ENCODE data around the gene CD2AP. TPM values are rescaled to one million over a fixed set of nuclear protein-coding genes. Genes with fewer than 3 reads are reported as not detected.
"Not testable (repeated sequence)": the region's sequence is repeated elsewhere in the genome, so short reads cannot be mapped to it uniquely, and the experiment has no call there.

CD2AP gene, protein sequence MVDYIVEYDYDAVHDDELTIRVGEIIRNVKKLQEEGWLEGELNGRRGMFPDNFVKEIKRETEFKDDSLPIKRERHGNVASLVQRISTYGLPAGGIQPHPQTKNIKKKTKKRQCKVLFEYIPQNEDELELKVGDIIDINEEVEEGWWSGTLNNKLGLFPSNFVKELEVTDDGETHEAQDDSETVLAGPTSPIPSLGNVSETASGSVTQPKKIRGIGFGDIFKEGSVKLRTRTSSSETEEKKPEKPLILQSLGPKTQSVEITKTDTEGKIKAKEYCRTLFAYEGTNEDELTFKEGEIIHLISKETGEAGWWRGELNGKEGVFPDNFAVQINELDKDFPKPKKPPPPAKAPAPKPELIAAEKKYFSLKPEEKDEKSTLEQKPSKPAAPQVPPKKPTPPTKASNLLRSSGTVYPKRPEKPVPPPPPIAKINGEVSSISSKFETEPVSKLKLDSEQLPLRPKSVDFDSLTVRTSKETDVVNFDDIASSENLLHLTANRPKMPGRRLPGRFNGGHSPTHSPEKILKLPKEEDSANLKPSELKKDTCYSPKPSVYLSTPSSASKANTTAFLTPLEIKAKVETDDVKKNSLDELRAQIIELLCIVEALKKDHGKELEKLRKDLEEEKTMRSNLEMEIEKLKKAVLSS
- 10.0 TPM for total RNA-seq
- long read RNA-seq, full-length matches to known transcripts = 5 of 7 reads
- long read RNA-seq, partial matches to known transcripts = 1 of 7 reads
- long read RNA-seq, other reads (novel, unspliced or antisense) = 1 of 7 reads

DNA sequence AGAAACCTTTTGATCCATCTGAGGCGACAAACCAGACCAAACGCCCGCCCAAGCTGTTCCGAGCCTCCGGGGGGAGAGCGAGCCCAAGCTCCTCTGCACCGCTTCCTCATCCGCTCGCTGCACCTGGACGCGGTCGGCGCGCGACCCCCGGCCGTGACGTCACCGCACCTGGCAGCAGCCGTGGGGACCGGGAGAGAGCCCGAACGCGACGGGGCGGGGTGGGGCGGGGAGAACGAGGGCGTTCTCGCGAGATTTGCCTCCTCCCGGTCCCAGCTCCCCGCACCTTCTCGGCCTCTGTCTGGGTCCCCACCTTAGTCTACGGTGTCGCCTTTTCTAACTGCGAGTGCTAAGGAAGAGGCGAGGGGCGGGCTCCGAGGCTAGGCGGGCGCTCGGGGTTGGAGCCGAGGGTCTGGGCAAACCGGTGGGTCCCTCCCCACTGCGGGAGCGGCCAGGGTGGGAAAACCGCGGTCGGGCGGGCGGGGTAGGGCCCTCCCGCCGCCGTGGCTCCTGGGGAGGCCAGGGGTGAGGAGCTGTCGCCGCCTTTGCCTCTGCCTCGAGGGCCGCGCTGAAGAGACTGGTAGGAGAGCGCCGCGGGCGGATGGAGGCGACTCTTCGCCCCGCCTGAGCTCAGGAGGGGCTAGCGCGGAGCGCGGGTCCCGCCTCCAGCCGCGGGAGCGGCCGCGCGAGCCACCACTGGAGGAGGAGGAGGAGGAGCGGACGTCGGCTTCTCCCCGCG, at the start of gene CD2AP:
Gene CD2AP (plus strand): TSS at position 293 of the 736 bp plus-strand sequence. CDS start 456 bp downstream, outside the sequence.
- intact Hi-C loops (cut with DNase I) = loop anchor here (2.0 to 5.0 kb wide), 4 partner anchors 21 to 125 kb away; no protein-coding TSS in a partner anchor

DNA sequence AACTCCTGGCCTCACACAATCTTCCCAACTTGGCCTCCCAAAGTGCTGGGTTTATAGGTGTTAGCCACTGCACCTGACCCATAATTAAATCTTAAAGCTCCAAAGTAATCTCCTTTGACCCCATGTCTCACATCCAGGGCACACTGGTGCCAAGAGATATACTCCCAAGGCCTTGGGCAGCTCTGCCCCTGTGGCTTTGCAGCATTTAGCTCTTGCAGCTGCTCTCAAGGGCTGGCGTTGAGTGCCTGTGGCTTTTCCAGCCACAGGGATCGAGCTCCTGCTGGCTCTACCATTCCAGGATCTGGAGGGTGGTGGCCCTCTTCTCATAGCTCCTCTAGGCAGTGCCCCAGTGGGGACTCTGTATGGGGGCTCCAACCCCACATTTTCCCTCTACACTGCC, 49.3 kb upstream of the CD2AP start:
- ATAC-seq = no peak
- intact Hi-C loops (cut with DNase I) = no loop called here

More for the DNA sequence above, at the start of gene CD2AP:
- peak; percentile 97 for ATAC-seq
- DNase-seq (ENCODE audit: missing footprints) = peak; percentile 91

DNA sequence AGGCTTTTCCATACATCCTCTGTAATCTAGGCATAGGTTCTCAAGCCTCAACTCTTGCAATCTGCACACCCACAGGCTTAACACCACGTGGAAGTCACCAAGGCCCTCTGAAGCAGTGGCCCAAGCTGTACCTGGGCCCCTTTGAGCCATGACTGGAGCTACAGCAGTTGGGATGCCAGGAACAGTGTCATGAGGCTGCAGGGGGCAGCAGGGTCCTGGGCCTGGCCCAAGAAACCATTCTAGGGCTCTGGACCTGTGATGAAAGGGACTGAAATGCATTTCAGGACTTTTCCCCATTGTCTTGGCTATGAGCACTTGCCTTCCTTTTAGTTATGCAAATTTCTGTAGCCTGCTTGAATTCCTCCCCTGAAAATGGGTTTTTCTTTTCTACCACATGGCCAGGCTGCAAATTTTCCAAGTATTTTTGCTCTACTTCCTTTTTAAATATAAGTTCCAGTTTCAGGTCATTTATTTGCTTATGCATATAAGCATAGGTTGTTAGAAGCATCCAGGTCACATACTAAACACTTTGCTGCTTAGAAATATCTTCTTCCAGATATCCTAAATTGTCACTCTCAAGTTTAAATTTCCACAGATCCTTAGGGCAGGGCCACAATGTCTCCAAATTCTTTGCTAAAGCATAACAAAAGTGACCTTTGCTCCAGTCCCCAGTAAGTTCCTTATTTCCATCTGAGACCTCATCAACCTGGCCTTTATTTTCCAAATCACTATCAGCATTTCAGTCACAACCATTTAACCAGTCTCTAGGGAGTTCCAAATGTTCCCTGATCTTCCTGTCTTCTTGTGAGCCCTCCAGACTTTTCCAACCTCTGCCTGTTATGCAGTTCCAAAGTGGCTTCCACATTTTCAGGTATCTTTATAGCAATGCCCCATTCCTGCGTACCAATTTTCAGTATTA, 48.6 kb upstream of the CD2AP start:
- DNase-seq (ENCODE audit: missing footprints) = no peak
- intact Hi-C loops (cut with DNase I) = no loop called here

More for the DNA sequence above, 49.3 kb upstream of the CD2AP start:
- no peak for DNase-seq (ENCODE audit: missing footprints)

DNA sequence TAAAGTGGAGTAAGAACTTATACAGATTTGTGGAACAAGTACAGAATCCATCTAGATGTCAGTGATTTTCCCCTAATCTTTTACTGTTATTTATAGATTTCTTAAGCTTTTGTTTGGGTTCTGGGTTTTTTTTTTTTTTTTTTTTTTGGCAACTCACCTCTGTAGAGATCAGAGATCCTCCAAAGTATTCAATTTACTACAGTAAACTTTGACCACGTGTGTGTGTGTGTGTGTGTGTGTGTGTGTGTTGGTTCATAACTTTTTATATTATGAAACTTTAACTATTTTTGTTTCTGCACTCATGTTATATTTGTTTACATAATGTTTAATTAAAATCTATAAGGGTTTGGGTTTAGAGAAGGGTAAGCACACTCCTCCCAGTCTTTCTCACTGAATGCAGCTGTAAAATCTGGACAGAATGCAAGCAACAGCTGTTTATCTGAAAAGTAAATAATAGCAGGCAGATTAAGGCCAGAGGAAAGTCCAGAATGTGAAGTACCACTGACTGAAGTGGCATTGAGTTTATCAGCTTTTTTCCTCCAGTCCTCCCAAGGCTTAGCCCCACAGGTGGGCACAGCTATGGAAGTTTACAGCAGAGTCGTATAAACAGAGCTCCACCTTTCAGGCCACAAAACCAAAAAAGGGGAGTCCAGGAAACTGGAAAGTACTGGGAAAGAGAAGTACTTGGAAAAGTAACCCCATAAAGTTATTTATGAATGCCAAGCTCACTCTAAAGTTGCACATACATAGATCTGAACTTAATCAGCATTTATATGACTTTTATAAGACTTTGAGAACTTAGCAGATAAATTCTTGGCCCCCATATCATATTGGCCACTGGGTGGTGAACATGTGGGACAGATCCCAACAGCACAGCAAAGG, 43.0 kb upstream of the CD2AP start:
- ATAC-seq (no peak), DNase-seq (ENCODE audit: missing footprints) (no peak)
- intact Hi-C loops (cut with DNase I) = no loop called here

More for the DNA sequence above, 48.6 kb upstream of the CD2AP start:
- ATAC-seq = no peak

DNA sequence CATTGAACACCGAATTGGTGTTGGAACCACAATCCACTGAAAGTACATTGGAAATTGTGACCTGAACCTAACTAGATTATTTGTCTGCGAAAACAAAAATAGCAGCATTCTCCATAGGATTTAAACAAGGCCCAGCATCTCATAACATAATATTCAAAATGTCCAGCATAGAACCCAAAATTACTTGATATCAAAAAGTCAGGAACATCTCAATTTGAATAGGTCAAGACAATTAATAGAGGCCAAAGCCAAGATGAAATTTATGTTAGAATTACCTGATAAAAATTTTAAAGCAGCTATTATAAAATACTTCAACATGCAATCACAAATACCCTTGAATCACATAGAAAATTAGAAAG, 42.4 kb upstream of the CD2AP start:
- no peak for ATAC-seq
- DNase-seq (ENCODE audit: missing footprints) = no peak
- intact Hi-C loops (cut with DNase I) = no loop called here

DNA sequence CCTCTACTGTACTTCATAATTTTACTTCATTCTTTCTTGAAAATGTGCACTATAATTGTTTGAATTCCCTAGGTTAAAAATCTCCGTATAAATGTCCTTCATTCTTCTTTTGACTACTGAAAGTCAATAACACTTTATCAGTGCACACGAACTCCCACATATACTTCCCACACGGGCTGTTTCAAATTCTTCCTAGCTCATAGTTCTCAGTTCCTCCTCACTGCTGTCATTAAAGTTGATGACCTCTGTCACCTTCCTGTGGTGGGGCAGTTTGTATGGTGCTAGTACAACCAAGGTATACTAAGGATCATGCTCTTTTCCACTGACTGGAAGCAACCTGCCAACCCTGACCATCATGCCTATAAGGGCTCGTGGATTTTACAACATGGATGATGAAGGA, 40.0 kb upstream of the CD2AP start:
- intact Hi-C loops (cut with DNase I) = no loop called here
- DNase-seq (ENCODE audit: missing footprints) (no peak), ATAC-seq (no peak)

DNA sequence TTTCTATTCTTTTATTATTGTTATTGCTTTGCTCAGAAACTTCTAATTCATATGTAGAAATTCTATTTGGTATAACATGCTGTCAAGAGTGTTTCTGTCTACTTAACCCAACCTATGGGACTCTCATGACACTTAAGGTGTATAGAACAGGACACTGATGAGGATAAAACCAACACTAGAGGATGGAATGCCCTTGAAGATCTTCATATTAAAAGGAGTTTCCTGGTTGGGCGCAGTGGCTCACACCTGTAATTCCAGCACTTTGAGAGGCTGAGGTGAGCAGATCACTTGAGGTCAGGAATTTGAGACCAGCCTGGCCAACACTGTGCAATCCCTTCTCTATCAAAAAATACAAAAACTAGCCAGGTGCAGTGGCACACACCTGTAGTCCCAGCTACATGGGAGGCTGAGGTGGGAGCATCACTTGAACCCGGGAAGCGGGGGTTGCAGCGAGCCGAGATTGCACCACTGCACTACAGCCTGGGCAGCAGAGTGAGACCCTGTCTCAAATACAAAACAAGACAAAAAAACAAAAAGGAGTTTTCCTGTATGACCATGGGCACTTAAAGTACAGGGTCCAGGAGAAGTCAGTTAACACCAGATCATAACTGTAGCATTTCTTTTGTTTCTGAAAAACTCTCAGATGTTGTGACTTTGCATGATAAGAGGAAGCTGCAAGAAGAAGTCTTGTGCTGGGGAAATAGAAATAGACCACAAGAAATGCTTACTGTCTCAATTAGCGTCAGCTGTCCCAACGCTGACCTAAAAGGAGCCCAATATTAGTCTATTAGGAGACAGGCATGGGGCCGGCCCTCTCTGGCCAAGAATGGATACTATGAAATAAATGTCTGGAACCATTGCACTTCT, 38.9 kb upstream of the CD2AP start:
- ATAC-seq (peak; percentile 67), DNase-seq (ENCODE audit: missing footprints) (peak; percentile 75)
- intact Hi-C loops (cut with DNase I) = no loop called here

DNA sequence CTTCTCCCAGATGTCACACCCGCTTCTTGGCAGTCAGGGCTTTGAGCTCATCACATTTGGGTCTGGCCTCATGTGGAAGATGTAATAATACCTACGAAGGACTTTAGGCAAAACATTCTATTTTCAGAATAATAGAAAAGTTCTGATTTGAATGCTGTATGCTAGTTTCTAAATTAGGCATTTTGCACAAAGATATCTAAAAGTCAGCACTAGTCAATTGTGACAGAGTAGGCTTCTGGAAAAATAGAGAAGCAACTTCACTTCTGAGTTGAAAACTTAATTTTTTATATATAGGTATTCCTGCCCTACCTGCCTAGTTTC, 38.3 kb upstream of the CD2AP start:
- intact Hi-C loops (cut with DNase I) = no loop called here
- DNase-seq (ENCODE audit: missing footprints) = no peak
- no peak for ATAC-seq

DNA sequence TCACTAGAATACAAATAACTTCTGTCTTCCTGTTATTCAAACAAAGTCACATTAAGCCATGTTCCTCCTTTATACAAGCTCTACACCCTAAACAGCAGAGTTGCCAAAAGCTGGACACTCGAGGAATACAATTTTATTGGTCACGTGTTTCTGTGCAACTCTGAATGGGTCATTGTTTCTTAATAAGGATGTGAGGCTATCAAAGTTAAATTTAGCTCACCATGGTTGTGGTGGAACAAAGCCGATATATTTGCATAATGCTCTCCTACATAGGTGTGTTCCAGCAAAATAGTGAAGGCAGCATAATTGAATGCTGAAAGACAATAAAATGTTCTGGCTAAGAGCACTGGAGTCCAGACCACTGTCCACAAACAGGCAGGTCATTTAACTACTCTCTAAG, 36.9 kb upstream of the CD2AP start:
- DNase-seq (ENCODE audit: missing footprints) = no peak
- intact Hi-C loops (cut with DNase I) = no loop called here

DNA sequence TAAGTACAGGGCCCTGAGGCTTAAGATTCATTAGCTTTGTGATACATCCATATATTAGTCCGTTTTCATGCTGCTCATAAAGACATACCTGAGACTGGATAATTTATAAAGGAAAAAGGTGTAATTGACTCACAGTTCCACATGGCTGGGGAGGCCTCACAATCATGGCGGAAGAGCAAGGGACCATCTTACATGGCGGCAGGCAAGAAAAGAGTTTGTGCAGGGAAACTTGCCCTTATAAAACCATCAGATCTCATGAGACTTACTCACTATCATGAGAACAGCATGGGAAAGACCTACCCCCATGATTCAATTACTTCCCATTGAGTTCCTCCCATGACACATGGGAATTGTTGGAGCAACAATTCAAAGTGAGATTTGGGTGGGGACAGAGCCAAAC, 32.6 kb upstream of the CD2AP start:
- DNase-seq (ENCODE audit: missing footprints); intact Hi-C loops (cut with DNase I); ATAC-seq: not testable (repeated sequence)

More for the DNA sequence above, 36.9 kb upstream of the CD2AP start:
- ATAC-seq = no peak

DNA sequence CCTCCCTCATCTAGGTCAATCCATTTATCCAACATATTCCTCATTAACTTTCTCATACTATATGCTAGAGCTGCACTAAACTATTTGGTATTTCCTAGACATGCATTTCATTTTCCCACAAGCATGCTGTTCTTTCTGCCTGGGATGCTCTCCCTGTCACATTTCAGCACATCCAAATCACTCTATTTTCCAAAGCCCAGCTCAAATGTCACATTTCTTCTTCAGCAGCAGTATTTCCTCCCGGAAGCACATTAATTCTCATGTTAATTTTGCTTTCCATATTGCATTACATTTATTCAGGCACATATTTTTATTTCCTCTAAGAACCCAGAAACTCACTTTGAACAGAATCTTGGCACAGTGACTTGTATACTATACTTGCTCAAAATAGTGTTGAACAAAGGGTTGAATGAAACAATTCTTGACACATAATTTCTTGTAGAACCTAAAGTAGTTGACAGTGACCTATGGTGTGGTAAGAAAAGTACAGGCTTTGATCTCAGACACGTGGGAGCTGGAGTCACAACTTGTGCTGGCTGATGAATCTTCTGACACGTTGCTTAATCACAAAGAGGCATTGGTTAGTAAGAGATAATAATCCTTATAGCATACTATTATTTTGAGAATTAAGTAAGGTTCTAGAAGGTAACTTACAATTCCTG, 30.8 kb upstream of the CD2AP start:
- ATAC-seq = no peak
- intact Hi-C loops (cut with DNase I) = no loop called here
- DNase-seq (ENCODE audit: missing footprints) = no peak

DNA sequence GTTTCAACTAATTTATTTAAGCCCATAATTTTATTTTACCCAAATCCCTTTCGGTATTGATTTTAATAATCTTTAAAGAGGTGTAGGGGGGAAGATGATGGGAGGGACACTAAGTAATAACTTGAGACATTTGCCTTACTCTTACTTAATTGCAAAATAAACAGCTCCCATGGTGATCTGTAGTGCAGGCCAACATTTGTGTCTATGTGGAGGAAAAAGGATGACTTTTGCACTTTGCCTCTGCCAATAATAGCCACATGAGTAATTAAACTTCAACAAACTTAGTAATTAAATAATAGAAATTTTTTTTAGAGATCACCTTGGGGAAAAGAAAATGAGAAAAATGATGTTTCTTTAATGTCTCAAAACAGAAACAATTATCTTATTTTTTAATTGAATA, 29.9 kb upstream of the CD2AP start:
- DNase-seq (ENCODE audit: missing footprints) (no peak), ATAC-seq (no peak)
- intact Hi-C loops (cut with DNase I) = no loop called here

DNA sequence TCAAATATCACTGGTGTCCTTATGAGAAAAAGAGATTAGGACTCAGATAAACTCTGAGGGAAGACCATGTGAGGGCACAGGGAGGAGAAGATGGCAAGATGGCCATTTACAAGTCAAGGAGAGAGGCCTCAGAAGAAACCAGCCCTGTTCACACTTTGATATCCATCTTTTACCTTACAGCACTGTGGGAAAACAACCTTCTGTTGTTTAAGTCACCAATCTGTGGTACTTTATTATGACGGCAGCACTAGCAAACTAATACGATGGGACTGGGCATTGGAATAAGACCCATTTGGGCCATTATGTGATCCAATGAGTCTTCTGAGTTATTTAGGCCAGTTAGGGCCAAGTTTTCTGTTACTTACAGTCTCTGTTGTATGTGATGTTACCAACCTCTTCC, 26.4 kb upstream of the CD2AP start:
- no peak for ATAC-seq
- intact Hi-C loops (cut with DNase I) = no loop called here
- no peak for DNase-seq (ENCODE audit: missing footprints)

DNA sequence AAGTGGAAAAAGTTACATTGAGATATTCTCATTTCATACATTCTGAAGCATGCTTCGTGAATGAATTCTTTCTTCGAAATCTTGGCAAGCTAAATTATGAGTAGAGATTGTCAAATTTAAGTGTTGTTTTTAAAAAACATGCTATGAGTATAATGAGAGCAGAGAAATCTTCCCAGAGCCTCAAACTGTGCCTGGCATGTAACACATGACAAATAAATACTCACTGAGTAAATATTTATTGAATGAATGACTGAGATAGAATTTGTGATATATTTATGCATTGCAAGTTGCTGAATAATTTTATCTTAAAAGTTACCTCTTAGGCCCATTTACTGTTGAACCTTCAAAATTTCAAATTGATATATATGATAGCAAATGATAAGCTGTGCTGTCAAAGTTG, 24.7 kb upstream of the CD2AP start:
- no peak for DNase-seq (ENCODE audit: missing footprints)
- no peak for ATAC-seq
- intact Hi-C loops (cut with DNase I) = no loop called here

DNA sequence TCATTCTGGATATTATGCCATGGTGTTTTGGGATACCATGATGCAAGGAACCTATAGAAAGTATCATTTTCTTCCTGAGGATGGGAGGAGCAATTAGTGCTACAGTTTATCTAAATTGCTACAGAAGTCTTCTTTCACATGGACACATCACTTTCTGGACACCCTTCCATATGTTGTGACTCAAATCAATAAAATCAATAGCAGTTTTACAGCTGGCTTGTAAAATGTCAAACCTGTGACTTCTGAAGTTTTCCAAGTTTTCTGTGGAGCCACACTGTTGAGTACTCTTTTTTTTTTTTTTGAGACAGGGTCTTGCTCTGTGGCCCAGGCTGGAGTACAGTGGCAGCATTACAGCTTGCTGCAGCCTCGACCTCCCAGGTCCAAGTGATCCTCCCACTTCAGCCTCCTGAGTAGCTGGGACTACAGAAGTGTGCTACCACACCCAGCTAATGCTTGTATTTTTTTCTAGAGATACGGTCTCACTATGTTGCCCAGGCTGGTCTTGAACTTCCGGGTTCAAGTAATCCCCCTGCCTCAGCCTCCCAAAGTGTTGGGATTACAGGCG, 24.1 kb upstream of the CD2AP start:
- no peak for DNase-seq (ENCODE audit: missing footprints)
- ATAC-seq = no peak
- intact Hi-C loops (cut with DNase I) = no loop called here

All from Right ventricle myocardium inferior (tissue), 1 donor.